ENCODE measurements around the gene SMCO2. TPM values are rescaled to one million over a fixed set of nuclear protein-coding genes. Genes with fewer than 3 reads are reported as not detected.

The SMCO2 gene
- total and polyA plus RNA-seq, 9 of the 15 experiments (the other 6 are each of a cell fraction or from before 2014, with no cell fraction given) = not detected

DNA sequence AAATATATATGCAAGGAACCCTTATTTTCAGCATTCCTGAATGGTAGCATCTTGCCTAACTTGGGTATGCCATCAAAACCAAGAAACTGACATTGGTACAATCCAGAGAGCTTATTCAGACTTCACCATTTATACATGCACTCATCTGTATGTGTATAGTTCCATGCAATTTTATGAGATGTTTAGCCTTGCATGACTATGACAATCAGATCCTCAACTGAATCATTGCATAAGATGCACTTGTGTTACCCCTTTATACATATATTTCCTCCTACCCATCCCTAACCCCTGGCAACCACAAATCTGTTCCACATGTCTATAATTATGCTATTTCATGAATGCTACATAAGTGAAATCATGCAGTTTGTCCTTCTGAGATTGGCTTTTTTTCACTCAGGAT lies 40.4 kb downstream of the SMCO2 start:
- in situ Hi-C loops (cut with MboI) (no loop called here), intact Hi-C loops (cut with micrococcal nuclease) (no loop called here)
- Histone ChIP-seq H4K20me1 (replicated peaks; ENCODE audit: control insufficient read depth, insufficient read depth, low read length) (no peaks in the 10 kb centered on the region), H2AFZ (ENCODE audit: low read depth, low read length) (no peak overlapping the region), H3K27ac (ENCODE audit: extremely low read depth, low read depth, low read length) (no peak overlapping the region), H3K9me1 (ENCODE audit: control insufficient read depth, insufficient read depth, low read length) (no peaks in the 10 kb centered on the region), H3K79me2 (ENCODE audit: control insufficient read depth, insufficient read depth, low read length) (no peaks in the 10 kb centered on the region), H3K4me3 (no peak overlapping the region), H3K36me3 (ENCODE audit: control insufficient read depth, insufficient read depth, low read length) (no peaks in the 10 kb centered on the region), H3K9ac (ENCODE audit: insufficient read depth in 1 of 2, low read depth in 2 of 2, low read length in 2 of 2) (no peak overlapping the region), H3K4me2 (ENCODE audit: insufficient read depth, low read length) (no peak overlapping the region), H3K27me3 (ENCODE audit: control insufficient read depth in 2 of 2, insufficient read depth in 2 of 2, low read length in 2 of 2) (no peaks in the 10 kb centered on the region; a peak in 1 of 5 replicates), H3K4me1 (replicated peaks in 1 of 2; ENCODE audit: control insufficient read depth in 2 of 2, insufficient read depth in 2 of 2, low read length in 2 of 2) (no peaks in the 10 kb centered on the region), H3K9me3 (replicated peaks; ENCODE audit: control insufficient read depth, insufficient read depth, low read depth, low read length) (no peaks in the 10 kb centered on the region)
- ChIA-PET POLR2A (no interaction called here), CTCF (ENCODE audit: low intra/inter-chr PET ratio) (no interaction called here)
- FAIRE-seq (no peak), ATAC-seq (no peak), DNase-seq (ENCODE audit: extremely low read depth in 1 of 4, low spot score in 3 of 4) (no peak)
- no TSS peak for BruUV-seq (replicated peaks)
- TF ChIP-seq, protein P1, sequence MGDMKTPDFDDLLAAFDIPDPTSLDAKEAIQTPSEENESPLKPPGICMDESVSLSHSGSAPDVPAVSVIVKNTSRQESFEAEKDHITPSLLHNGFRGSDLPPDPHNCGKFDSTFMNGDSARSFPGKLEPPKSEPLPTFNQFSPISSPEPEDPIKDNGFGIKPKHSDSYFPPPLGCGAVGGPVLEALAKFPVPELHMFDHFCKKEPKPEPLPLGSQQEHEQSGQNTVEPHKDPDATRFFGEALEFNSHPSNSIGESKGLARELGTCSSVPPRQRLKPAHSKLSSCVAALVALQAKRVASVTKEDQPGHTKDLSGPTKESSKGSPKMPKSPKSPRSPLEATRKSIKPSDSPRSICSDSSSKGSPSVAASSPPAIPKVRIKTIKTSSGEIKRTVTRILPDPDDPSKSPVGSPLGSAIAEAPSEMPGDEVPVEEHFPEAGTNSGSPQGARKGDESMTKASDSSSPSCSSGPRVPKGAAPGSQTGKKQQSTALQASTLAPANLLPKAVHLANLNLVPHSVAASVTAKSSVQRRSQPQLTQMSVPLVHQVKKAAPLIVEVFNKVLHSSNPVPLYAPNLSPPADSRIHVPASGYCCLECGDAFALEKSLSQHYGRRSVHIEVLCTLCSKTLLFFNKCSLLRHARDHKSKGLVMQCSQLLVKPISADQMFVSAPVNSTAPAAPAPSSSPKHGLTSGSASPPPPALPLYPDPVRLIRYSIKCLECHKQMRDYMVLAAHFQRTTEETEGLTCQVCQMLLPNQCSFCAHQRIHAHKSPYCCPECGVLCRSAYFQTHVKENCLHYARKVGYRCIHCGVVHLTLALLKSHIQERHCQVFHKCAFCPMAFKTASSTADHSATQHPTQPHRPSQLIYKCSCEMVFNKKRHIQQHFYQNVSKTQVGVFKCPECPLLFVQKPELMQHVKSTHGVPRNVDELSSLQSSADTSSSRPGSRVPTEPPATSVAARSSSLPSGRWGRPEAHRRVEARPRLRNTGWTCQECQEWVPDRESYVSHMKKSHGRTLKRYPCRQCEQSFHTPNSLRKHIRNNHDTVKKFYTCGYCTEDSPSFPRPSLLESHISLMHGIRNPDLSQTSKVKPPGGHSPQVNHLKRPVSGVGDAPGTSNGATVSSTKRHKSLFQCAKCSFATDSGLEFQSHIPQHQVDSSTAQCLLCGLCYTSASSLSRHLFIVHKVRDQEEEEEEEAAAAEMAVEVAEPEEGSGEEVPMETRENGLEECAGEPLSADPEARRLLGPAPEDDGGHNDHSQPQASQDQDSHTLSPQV (IDR thresholded peaks at IDR 0.05) = no peak
- TF ChIP-seq ZNF347 (CRISPR knock-in tag; IDR thresholded peaks at IDR 0.05; ENCODE audit: low read depth) = no peak
- no peak for TF ChIP-seq ZNF41 (CRISPR knock-in tag; conservative IDR thresholded peaks at IDR 0.05)
- TF ChIP-seq PHB (CRISPR knock-in tag; IDR thresholded peaks at IDR 0.05) = no peak
- no peak for TF ChIP-seq SREBF1 (IDR thresholded peaks at IDR 0.05; ENCODE audit: borderline replicate concordance, low read depth, low read length)
- TF ChIP-seq NELFE (IDR thresholded peaks at IDR 0.05; ENCODE audit: insufficient read depth, insufficient read length) = no peak
- no peak for TF ChIP-seq JUND (IDR thresholded peaks at IDR 0.05; ENCODE audit: borderline replicate concordance, low read depth, low read length)
- no peak for TF ChIP-seq JUND (tag; IDR thresholded peaks at IDR 0.05; ENCODE audit: borderline replicate concordance, low read depth, low read length)
- no peak for TF ChIP-seq L3MBTL2 (IDR thresholded peaks at IDR 0.05)
- no peak for TF ChIP-seq ZNF253 (CRISPR knock-in tag; conservative IDR thresholded peaks at IDR 0.05)
- TF ChIP-seq TCF7 (IDR thresholded peaks at IDR 0.05; ENCODE audit: borderline replicate concordance) = no peak
- no peak for TF ChIP-seq DACH1 (IDR thresholded peaks at IDR 0.05; ENCODE audit: partially characterized antibody)
- no peak for TF ChIP-seq NR2C2 (CRISPR knock-in tag; IDR thresholded peaks at IDR 0.05)
- TF ChIP-seq NR2C2 (tag; IDR thresholded peaks at IDR 0.05) = no peak
- no peak for TF ChIP-seq MEIS2 (IDR thresholded peaks at IDR 0.05; ENCODE audit: partially characterized antibody)
- TF ChIP-seq ZNF23 (CRISPR knock-in tag; IDR thresholded peaks at IDR 0.05) = no peak
- no peak for TF ChIP-seq ZNF316 (IDR thresholded peaks at IDR 0.05)
- no peak for TF ChIP-seq FIP1L1 (IDR thresholded peaks at IDR 0.05; ENCODE audit: low read depth, low read length, poor library complexity, severe bottlenecking)
- TF ChIP-seq C11orf30 (IDR thresholded peaks at IDR 0.05; ENCODE audit: low read depth) = no peak
- no peak for TF ChIP-seq ILK (tag; IDR thresholded peaks at IDR 0.05; ENCODE audit: borderline replicate concordance, low read depth)

All from K562 (cell line).